Peyer's patch (tissue), 4 donors: ENCODE measurements around the gene TDRD10. TPM values are rescaled to one million over a fixed set of nuclear protein-coding genes. Genes with fewer than 3 reads are reported as not detected.

Experiments
- DNase-seq, 3 donors: peaks; one replicate each; pipeline ENCODE4 v3.0.0-alpha.2; 2017 to 2019
- H3K27ac ChIP-seq, 4 donors: fragments of 200-600 bp; sonication (generic); one replicate each; pipeline ENCODE4 v1.5.1; 2016 to 2019
- H3K27me3 ChIP-seq, 2 donors: fragments of 200-600 bp; sonication (generic); one replicate each; pipeline ENCODE4 v1.5.1; 2019
- H3K36me3 ChIP-seq, 3 donors: fragments of 200-600 bp; sonication (generic); one replicate each; pipeline ENCODE4 v1.5.1; 2016 to 2019
- H3K4me1 ChIP-seq, 4 donors: fragments of 200-600 bp; sonication (generic); one replicate each; pipeline ENCODE4 v1.5.1; 2016 to 2019
- H3K4me3 ChIP-seq, 4 donors: fragments of 200-600 bp; sonication (generic); 1 replicate in 3 of 4; 2 replicates in 1 of 4; pipeline ENCODE4 v1.5.1; 2016 to 2019; ENCODE audit warnings: mild to moderate bottlenecking in 1 of 4
- H3K9me3 ChIP-seq, 4 donors: fragments of 200-600 bp; sonication (generic); one replicate each; pipeline ENCODE4 v1.5.1; 2016 to 2019; ENCODE audit warnings: mild to moderate bottlenecking in 1 of 4
- POLR2A ChIP-seq, 2 donors: fragments of 450-650 bp; IDR thresholded peaks; one replicate each; pipeline ENCODE4 v1.5.1; 2017; ENCODE audit warnings: antibody characterized with exemption in 2 of 2, mild to moderate bottlenecking in 2 of 2, moderate library complexity in 2 of 2
- total RNA-seq, 4 donors: library from RNA; depleted of rRNA; stranded (reverse); fragments of >200 nt; gene quantifications; one replicate each; pipeline ENCODE4 v1.1.0, GENCODE V29; 2016
- TF ChIP-seq, protein P1 (sequence below), 6 experiments: fragments of 450-650 bp in 4 of 6; fragments of 200-600 bp in 2 of 6; sonication (generic) in 1 of 6; IDR thresholded peaks; one replicate each; pipeline ENCODE4 v1.5.1; 2017 to 2019; ENCODE audit warnings: antibody characterized with exemption in 6 of 6, mild to moderate bottlenecking in 3 of 6, moderate library complexity in 1 of 6

The TDRD10 gene
- total RNA-seq, 4 donors from 2014 or later = 0.53 to 3.5 (median 1.6) TPM; not detected in 1

DNA sequence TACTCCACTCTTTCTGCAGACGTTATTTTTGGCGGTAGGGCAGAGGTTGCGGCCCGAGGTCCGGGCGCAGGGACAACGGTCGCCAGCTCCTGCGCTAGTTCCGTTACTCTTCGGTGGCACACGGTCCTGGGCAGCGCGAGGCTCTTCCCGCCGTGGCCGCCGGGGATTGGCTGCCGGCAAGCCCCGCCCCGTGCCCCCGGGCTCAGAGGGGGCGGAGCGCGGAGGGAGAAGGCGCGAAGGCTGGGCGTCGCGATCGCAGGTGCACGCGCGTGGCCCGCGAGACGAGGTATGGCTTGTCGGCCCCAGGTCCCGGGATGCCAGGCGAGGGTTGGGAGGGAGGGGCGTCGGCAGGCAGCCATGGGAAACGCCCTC, 711 bp downstream of the TDRD10 start:
- Histone ChIP-seq H3K4me3 (peak overlapping the region in 3 of 4 donors; percentile 48 to 54 (median 49)), H3K27me3 (peaks cover 0 to 18% of the 10 kb centered on the region in 2 donors), H3K27ac (peak overlapping the region in 3 of 4 donors; percentile 63 to 67 (median 64)), H3K36me3 (no peaks in the 10 kb centered on the region), H3K4me1 (peaks cover 3 to 17% (median 8%) of the 10 kb centered on the region in 4 donors), H3K9me3 (peaks cover 0 to 9% (median 1%) of the 10 kb centered on the region in 4 donors)
- peak in 1 of 3 donors; percentile 6 for DNase-seq
- TF ChIP-seq POLR2A (IDR thresholded peaks at IDR 0.05) = no peak
- TF ChIP-seq, protein P1, sequence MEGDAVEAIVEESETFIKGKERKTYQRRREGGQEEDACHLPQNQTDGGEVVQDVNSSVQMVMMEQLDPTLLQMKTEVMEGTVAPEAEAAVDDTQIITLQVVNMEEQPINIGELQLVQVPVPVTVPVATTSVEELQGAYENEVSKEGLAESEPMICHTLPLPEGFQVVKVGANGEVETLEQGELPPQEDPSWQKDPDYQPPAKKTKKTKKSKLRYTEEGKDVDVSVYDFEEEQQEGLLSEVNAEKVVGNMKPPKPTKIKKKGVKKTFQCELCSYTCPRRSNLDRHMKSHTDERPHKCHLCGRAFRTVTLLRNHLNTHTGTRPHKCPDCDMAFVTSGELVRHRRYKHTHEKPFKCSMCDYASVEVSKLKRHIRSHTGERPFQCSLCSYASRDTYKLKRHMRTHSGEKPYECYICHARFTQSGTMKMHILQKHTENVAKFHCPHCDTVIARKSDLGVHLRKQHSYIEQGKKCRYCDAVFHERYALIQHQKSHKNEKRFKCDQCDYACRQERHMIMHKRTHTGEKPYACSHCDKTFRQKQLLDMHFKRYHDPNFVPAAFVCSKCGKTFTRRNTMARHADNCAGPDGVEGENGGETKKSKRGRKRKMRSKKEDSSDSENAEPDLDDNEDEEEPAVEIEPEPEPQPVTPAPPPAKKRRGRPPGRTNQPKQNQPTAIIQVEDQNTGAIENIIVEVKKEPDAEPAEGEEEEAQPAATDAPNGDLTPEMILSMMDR (IDR thresholded peaks at IDR 0.05) = no peak

DNA sequence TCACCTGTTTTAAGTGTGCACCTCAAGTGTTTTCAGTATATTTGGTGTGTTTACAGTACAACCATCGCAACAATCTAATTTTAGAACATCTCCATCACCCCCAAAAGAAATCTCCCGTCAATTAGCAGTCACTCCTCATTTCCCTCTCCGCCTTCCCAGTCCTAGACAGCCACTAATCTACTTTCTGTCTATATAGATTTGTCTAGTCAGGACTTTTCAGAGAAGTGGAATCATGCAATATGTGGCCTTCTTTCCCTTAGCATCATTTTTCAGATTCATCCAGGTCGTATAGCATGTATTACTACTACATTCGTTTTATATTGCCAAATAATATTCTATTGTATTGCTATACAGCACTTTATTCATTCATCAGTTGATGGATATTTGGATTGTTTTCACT, 1.9 kb downstream of the TDRD10 start:
- no peak for DNase-seq

DNA sequence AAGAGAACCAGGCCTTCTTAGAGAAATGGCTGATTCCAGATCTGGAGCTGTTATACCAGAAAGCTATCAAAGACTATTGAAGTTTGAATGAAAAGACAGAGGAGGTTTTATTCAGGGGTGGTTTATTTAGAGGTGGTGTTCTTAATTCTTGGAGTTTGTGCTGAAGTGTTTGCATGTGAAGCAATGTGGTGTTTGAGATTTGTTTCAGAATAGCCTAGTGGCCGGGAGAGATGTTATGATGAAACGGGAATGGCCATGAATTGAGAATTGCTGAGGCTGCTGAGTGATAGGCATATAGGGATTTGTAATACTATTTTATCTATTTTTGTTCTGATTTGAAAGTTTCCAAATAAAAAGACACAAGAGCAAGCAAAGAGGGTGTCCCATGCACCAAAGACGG, 10.7 kb downstream of the TDRD10 start:
- no peaks in the 10 kb centered on the region for H3K4me1 ChIP-seq
- DNase-seq = no peak
- H3K36me3 ChIP-seq = no peaks in the 10 kb centered on the region
- no peaks in the 10 kb centered on the region for H3K9me3 ChIP-seq
- TF ChIP-seq, protein P1 (IDR thresholded peaks at IDR 0.05) = no peak
- no peak for TF ChIP-seq POLR2A (IDR thresholded peaks at IDR 0.05)
- no peak overlapping the region for H3K4me3 ChIP-seq
- H3K27ac ChIP-seq = no peak overlapping the region
- H3K27me3 ChIP-seq = no peaks in the 10 kb centered on the region

More for the DNA sequence above, 1.9 kb downstream of the TDRD10 start:
- Histone ChIP-seq H3K36me3 (no peaks in the 10 kb centered on the region), H3K27ac (no peak overlapping the region), H3K27me3 (peaks cover 0 to 18% of the 10 kb centered on the region in 2 donors), H3K9me3 (peaks cover 0 to 9% (median 1%) of the 10 kb centered on the region in 4 donors), H3K4me3 (no peak overlapping the region), H3K4me1 (peaks cover 3 to 17% (median 8%) of the 10 kb centered on the region in 4 donors)
- TF ChIP-seq, protein P1 (IDR thresholded peaks at IDR 0.05) = no peak
- no peak for TF ChIP-seq POLR2A (IDR thresholded peaks at IDR 0.05)

DNA sequence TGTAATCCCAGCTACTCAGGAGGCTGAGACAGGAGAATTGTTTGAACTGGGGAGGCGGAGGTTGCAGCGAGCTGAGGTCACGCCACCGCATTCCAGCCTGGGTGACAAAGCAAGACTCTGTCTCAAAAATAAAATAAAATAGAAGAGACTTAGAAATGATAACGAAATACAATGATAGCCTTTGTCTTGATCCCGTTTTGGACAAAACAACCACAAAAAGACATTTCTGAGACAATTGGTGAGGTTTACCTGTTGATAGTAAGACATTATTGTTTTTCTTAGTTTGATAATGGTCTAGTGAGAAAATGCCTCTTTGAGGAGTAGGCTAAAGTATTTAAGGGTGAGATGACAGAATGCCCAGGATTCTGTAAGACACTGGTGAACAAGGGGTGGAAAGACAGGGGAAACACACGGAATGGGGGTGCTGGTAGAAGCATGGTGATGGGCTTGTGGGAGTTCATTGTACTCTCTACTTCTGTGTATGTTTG, 12.1 kb downstream of the TDRD10 start:
- no peaks in the 10 kb centered on the region for H3K36me3 ChIP-seq
- no peak for DNase-seq
- H3K4me3 ChIP-seq = no peak overlapping the region
- TF ChIP-seq POLR2A (IDR thresholded peaks at IDR 0.05) = no peak
- TF ChIP-seq, protein P1 (IDR thresholded peaks at IDR 0.05) = no peak
- no peaks in the 10 kb centered on the region for H3K27me3 ChIP-seq
- no peaks in the 10 kb centered on the region for H3K9me3 ChIP-seq
- H3K27ac ChIP-seq = no peak overlapping the region
- H3K4me1 ChIP-seq = no peaks in the 10 kb centered on the region

DNA sequence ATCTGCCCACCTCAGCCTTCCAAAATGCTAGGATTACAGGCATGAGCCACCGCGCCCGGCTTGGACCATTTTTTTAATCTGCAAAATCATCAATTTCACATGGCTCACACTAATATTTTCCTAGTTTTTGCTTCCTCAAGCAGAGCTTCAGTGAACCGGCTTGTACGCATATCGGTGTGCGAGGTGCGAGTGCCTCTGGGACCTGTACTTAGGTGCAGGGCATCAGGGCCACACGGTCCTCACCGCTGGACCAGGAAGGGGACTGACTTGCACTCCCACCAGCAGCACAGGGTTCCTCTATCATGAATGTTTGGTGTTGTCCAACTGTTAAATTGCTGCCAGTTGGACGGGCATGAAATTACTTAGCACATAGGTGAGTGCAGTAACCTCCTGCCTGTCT, 15.6 kb downstream of the TDRD10 start:
- H3K27ac ChIP-seq = no peak overlapping the region
- no peak overlapping the region for H3K4me3 ChIP-seq
- no peaks in the 10 kb centered on the region for H3K36me3 ChIP-seq
- DNase-seq = no peak
- H3K27me3 ChIP-seq = no peaks in the 10 kb centered on the region
- no peaks in the 10 kb centered on the region for H3K4me1 ChIP-seq
- TF ChIP-seq POLR2A (IDR thresholded peaks at IDR 0.05) = no peak
- TF ChIP-seq, protein P1 (IDR thresholded peaks at IDR 0.05) = no peak
- H3K9me3 ChIP-seq = no peaks in the 10 kb centered on the region

DNA sequence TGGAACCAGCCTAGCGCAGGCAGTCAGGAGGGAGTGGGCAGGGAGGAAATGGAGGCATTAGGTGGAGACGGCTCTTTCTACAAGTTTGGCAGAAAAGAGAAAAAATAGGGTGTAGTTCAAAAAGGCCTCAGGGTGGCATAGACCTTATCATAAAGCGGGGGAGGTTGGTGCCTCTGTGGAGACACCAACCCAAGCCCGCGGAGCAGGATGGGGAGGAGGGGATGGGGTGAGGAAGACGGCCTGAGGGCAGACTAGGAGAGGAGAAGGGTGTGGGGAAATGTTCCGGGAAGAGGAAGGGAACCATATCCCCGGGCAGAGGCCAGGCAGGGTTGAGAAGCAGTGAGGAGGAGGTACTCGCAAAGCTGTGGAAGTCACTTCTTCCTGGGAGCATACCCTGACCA, 17.6 kb downstream of the TDRD10 start:
- Histone ChIP-seq H3K36me3 (no peaks in the 10 kb centered on the region), H3K27ac (peak overlapping the region in 1 of 4 donors; percentile 8), H3K27me3 (no peaks in the 10 kb centered on the region), H3K4me1 (no peaks in the 10 kb centered on the region), H3K4me3 (no peak overlapping the region), H3K9me3 (no peaks in the 10 kb centered on the region)
- no peak for DNase-seq
- no peak for TF ChIP-seq POLR2A (IDR thresholded peaks at IDR 0.05)
- TF ChIP-seq, protein P1 (IDR thresholded peaks at IDR 0.05) = no peak
